ENCODE measurements around the gene KCNIP1. TPM values are rescaled to one million over a fixed set of nuclear protein-coding genes. Genes with fewer than 3 reads are reported as not detected.

The KCNIP1 gene
- total and polyA plus RNA-seq, 10 of the 15 experiments (the other 5 are each of a cell fraction or from before 2014, with no cell fraction given) = not detected

DNA sequence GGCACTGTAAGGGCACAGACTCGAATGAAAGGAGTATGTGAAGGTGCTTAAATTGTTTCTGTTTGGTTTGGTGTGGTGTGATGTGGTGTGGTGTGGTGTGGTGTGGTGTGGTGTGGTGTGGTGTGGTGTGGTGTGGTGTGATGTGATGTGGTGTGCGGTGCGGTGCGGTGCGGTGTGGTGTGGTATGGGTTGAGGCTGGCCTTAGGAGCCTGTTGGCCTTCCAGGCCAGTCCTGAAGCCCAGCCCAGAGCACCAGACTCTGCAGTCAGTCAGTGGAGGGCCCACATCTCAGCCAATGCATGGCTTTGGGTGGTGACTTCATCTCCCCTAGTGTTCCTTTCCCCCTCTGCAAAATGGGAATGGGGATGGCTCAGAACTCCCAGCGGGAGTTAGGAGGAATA, 85.8 kb downstream of the KCNIP1 start:
- DNase-seq (ENCODE audit: low read depth, low spot score) = no peak
- 57% methylated on average over 6 of the region's 6 CpGs for WGBS (ENCODE audit: insufficient coverage, insufficient replicate concordance, low lambda C conversion rate, missing lambda C conversion rate)
- no peak for TF ChIP-seq CHD2 (IDR thresholded peaks at IDR 0.05; ENCODE audit: borderline replicate concordance, low read depth, low read length)
- TF ChIP-seq NR2C2 (IDR thresholded peaks at IDR 0.05; ENCODE audit: borderline replicate concordance, control insufficient read depth, insufficient read length, low read depth) = no peak
- TF ChIP-seq, protein P1, sequence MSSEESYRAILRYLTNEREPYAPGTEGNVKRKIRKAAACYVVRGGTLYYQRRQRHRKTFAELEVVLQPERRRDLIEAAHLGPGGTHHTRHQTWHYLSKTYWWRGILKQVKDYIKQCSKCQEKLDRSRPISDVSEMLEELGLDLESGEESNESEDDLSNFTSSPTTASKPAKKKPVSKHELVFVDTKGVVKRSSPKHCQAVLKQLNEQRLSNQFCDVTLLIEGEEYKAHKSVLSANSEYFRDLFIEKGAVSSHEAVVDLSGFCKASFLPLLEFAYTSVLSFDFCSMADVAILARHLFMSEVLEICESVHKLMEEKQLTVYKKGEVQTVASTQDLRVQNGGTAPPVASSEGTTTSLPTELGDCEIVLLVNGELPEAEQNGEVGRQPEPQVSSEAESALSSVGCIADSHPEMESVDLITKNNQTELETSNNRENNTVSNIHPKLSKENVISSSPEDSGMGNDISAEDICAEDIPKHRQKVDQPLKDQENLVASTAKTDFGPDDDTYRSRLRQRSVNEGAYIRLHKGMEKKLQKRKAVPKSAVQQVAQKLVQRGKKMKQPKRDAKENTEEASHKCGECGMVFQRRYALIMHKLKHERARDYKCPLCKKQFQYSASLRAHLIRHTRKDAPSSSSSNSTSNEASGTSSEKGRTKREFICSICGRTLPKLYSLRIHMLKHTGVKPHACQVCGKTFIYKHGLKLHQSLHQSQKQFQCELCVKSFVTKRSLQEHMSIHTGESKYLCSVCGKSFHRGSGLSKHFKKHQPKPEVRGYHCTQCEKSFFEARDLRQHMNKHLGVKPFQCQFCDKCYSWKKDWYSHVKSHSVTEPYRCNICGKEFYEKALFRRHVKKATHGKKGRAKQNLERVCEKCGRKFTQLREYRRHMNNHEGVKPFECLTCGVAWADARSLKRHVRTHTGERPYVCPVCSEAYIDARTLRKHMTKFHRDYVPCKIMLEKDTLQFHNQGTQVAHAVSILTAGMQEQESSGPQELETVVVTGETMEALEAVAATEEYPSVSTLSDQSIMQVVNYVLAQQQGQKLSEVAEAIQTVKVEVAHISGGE (CRISPR knock-in tag; IDR thresholded peaks at IDR 0.05) = no peak
- no peak for TF ChIP-seq HDAC2 (IDR thresholded peaks at IDR 0.05)
- TF ChIP-seq NR2C1 (IDR thresholded peaks at IDR 0.05) = no peak
- no peak for TF ChIP-seq SIX5 (IDR thresholded peaks at IDR 0.05; ENCODE audit: low read depth, low read length, severe bottlenecking)
- TF ChIP-seq, protein P2, sequence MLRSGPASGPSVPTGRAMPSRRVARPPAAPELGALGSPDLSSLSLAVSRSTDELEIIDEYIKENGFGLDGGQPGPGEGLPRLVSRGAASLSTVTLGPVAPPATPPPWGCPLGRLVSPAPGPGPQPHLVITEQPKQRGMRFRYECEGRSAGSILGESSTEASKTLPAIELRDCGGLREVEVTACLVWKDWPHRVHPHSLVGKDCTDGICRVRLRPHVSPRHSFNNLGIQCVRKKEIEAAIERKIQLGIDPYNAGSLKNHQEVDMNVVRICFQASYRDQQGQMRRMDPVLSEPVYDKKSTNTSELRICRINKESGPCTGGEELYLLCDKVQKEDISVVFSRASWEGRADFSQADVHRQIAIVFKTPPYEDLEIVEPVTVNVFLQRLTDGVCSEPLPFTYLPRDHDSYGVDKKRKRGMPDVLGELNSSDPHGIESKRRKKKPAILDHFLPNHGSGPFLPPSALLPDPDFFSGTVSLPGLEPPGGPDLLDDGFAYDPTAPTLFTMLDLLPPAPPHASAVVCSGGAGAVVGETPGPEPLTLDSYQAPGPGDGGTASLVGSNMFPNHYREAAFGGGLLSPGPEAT (IDR thresholded peaks at IDR 0.05; ENCODE audit: low read depth) = no peak
- TF ChIP-seq, protein P3, sequence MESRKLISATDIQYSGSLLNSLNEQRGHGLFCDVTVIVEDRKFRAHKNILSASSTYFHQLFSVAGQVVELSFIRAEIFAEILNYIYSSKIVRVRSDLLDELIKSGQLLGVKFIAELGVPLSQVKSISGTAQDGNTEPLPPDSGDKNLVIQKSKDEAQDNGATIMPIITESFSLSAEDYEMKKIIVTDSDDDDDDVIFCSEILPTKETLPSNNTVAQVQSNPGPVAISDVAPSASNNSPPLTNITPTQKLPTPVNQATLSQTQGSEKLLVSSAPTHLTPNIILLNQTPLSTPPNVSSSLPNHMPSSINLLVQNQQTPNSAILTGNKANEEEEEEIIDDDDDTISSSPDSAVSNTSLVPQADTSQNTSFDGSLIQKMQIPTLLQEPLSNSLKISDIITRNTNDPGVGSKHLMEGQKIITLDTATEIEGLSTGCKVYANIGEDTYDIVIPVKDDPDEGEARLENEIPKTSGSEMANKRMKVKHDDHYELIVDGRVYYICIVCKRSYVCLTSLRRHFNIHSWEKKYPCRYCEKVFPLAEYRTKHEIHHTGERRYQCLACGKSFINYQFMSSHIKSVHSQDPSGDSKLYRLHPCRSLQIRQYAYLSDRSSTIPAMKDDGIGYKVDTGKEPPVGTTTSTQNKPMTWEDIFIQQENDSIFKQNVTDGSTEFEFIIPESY (IDR thresholded peaks at IDR 0.05) = no peak
- TF ChIP-seq RB1 (IDR thresholded peaks at IDR 0.05; ENCODE audit: borderline replicate concordance) = no peak
- no peak for TF ChIP-seq MTA3 (IDR thresholded peaks at IDR 0.05; ENCODE audit: borderline replicate concordance, low read length)
- TF ChIP-seq, protein P4, sequence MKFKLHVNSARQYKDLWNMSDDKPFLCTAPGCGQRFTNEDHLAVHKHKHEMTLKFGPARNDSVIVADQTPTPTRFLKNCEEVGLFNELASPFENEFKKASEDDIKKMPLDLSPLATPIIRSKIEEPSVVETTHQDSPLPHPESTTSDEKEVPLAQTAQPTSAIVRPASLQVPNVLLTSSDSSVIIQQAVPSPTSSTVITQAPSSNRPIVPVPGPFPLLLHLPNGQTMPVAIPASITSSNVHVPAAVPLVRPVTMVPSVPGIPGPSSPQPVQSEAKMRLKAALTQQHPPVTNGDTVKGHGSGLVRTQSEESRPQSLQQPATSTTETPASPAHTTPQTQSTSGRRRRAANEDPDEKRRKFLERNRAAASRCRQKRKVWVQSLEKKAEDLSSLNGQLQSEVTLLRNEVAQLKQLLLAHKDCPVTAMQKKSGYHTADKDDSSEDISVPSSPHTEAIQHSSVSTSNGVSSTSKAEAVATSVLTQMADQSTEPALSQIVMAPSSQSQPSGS (IDR thresholded peaks at IDR 0.05; ENCODE audit: low read length) = no peak
- no peak for TF ChIP-seq SREBF2 (IDR thresholded peaks at IDR 0.05; ENCODE audit: low read length)
- TF ChIP-seq, protein P5, sequence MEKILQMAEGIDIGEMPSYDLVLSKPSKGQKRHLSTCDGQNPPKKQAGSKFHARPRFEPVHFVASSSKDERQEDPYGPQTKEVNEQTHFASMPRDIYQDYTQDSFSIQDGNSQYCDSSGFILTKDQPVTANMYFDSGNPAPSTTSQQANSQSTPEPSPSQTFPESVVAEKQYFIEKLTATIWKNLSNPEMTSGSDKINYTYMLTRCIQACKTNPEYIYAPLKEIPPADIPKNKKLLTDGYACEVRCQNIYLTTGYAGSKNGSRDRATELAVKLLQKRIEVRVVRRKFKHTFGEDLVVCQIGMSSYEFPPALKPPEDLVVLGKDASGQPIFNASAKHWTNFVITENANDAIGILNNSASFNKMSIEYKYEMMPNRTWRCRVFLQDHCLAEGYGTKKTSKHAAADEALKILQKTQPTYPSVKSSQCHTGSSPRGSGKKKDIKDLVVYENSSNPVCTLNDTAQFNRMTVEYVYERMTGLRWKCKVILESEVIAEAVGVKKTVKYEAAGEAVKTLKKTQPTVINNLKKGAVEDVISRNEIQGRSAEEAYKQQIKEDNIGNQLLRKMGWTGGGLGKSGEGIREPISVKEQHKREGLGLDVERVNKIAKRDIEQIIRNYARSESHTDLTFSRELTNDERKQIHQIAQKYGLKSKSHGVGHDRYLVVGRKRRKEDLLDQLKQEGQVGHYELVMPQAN (conservative IDR thresholded peaks at IDR 0.05) = no peak

More for the DNA sequence above, 85.8 kb downstream of the KCNIP1 start:
- no peaks in the 10 kb centered on the region for H3K4me1 ChIP-seq (ENCODE audit: control insufficient read depth, insufficient read depth, low read length)
- POLR2A ChIA-PET = no interaction called here
- ATAC-seq (no peak), FAIRE-seq (no peak)
- in situ Hi-C loops (cut with MboI) = no loop called here
- H3K36me3 ChIP-seq (ENCODE audit: control insufficient read depth in 2 of 2, insufficient read depth in 2 of 2, low read length in 1 of 2) = no peaks in the 10 kb centered on the region
- CTCF ChIA-PET = no interaction called here
- H2AFZ ChIP-seq (ENCODE audit: control insufficient read depth, low read depth, low read length) = no peak overlapping the region
- H3K4me3 ChIP-seq = no peak overlapping the region
- intact Hi-C loops (cut with micrococcal nuclease; ENCODE audit: unreplicated experiment) = no loop called here
- BruUV-seq (replicated peaks) = no TSS peak
- SMC1A ChIA-PET (ENCODE audit: uncharacterized antibody, unreplicated experiment) = no interaction called here
- no peak overlapping the region for H3K4me2 ChIP-seq (ENCODE audit: control insufficient read depth, insufficient read depth)
- H3K79me2 ChIP-seq (ENCODE audit: control insufficient read depth, insufficient read depth, low read length) = no peaks in the 10 kb centered on the region
- no peak overlapping the region for H3K27ac ChIP-seq (ENCODE audit: control insufficient read depth, insufficient read depth)
- no peaks in the 10 kb centered on the region for H4K20me1 ChIP-seq (ENCODE audit: control insufficient read depth, insufficient read depth)
- no peaks in the 10 kb centered on the region; the same call in 2 of the 3 replicates for H3K9me3 ChIP-seq (replicated peaks; ENCODE audit: control insufficient read depth, insufficient read depth, low read length)
- peaks cover 0 to 2% of the 10 kb centered on the region in 2 experiments; a peak in 1 of 4 replicates for H3K27me3 ChIP-seq (replicated peaks in 1 of 2; ENCODE audit: control insufficient read depth in 2 of 2, insufficient read depth in 2 of 2, low read length in 1 of 2)
- no peak overlapping the region for H3K9ac ChIP-seq (ENCODE audit: control insufficient read depth, insufficient read depth, low read length)
- RAD21 ChIA-PET (ENCODE audit: unreplicated experiment) = no interaction called here

All from GM12878 (cell line).